ENCODE results near the gene AGBL3. TPM values are rescaled to one million over a fixed set of nuclear protein-coding genes. Genes with fewer than 3 reads are reported as not detected.

Gene AGBL3
- total and polyA plus RNA-seq, 4 donors = 0.67 to 3.1 (median 1.8) TPM

DNA sequence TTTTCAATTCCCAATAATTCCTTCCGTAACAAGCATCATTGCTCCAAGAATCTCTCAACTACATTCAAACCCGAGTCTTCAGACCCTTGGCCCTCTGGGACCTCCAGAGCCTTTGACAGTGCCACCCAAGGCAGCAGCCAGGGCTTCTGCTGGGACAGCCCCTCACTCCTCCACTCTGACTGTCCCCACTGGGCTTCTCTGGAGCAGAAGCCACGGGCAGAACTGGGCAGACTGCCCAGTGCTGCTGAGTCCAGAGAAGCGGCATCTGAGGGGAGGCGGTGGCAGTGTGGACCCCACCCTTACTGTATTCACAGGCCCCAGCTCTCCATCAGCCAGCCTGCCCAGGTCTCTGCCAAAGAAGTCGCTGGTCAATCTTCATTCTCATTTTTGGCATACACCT lies 175.4 kb downstream of the AGBL3 start:
- Histone ChIP-seq H3K4me1 (ENCODE audit: control insufficient read depth in 4 of 4, insufficient read depth in 4 of 4, low read length in 3 of 4) (peaks cover 8 to 52% (median 24%) of the 10 kb centered on the region in 4 donors), H3K27me3 (ENCODE audit: control insufficient read depth in 4 of 4, insufficient read depth in 4 of 4, low read length in 3 of 4) (no peaks in the 10 kb centered on the region), H3K4me3 (ENCODE audit: low read depth in 1 of 3, low read length in 3 of 3) (no peak overlapping the region), H3K36me3 (ENCODE audit: control insufficient read depth in 4 of 4, insufficient read depth in 3 of 4, low read depth in 1 of 4, low read length in 3 of 4) (peaks cover 3 to 23% (median 7%) of the 10 kb centered on the region in 4 donors), H3K9me3 (ENCODE audit: control insufficient read depth in 4 of 4, low read length in 3 of 4) (no peaks in the 10 kb centered on the region), H3K9ac (ENCODE audit: low read depth in 1 of 2, low read length in 2 of 2) (no peak overlapping the region), H3K27ac (ENCODE audit: low read depth in 1 of 2, low read length in 2 of 2) (peak overlapping the region; percentile 23 to 58)
- DNase-seq (ENCODE audit: low spot score) = no peak
- 81% methylated on average over 6 of the region's 6 CpGs for WGBS
- TF ChIP-seq FOXA1 (IDR thresholded peaks at IDR 0.05) (no peak), HNF4G (IDR thresholded peaks at IDR 0.05) (no peak)

DNA sequence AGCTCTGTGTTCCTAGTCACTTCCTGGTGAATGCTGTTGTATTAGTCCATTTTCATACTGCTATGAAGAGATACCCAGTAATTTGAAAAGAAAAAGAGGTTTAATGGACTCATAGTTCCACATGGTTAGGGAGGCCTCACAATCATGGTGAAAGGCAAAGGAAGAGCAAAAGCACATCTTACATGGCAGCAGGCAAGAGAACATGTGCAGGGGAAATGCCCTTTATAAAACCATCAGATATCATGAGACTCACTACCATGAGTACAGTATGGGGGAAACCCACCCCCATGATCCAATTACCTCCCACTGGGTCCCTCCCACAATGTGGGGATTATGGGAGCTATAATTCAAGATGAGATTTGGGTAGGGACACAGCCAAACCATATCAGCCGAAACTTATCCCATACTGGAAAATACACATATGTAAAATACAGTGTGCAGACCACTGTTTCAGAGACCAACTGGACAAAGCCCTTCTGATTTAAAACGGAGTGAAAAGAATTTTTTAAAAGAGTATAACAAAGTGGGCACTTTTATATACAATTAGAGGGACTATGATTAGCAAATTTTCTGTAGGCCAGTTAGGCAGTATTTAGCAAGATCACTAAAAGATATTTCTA lies 176.2 kb downstream of the AGBL3 start:
- no peaks in the 10 kb centered on the region for H3K9me3 ChIP-seq (ENCODE audit: control insufficient read depth in 4 of 4, low read length in 3 of 4)
- DNase-seq (ENCODE audit: low spot score) = no peak
- 98% methylated on average over 2 of the region's 2 CpGs for WGBS
- no peak overlapping the region for H3K4me3 ChIP-seq (ENCODE audit: low read depth in 1 of 3, low read length in 3 of 3)
- peaks cover 6 to 49% (median 28%) of the 10 kb centered on the region in 4 donors for H3K4me1 ChIP-seq (ENCODE audit: control insufficient read depth in 4 of 4, insufficient read depth in 4 of 4, low read length in 3 of 4)
- TF ChIP-seq, protein P1, sequence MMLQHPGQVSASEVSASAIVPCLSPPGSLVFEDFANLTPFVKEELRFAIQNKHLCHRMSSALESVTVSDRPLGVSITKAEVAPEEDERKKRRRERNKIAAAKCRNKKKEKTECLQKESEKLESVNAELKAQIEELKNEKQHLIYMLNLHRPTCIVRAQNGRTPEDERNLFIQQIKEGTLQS (IDR thresholded peaks at IDR 0.05) = no peak
- TF ChIP-seq, protein P2, sequence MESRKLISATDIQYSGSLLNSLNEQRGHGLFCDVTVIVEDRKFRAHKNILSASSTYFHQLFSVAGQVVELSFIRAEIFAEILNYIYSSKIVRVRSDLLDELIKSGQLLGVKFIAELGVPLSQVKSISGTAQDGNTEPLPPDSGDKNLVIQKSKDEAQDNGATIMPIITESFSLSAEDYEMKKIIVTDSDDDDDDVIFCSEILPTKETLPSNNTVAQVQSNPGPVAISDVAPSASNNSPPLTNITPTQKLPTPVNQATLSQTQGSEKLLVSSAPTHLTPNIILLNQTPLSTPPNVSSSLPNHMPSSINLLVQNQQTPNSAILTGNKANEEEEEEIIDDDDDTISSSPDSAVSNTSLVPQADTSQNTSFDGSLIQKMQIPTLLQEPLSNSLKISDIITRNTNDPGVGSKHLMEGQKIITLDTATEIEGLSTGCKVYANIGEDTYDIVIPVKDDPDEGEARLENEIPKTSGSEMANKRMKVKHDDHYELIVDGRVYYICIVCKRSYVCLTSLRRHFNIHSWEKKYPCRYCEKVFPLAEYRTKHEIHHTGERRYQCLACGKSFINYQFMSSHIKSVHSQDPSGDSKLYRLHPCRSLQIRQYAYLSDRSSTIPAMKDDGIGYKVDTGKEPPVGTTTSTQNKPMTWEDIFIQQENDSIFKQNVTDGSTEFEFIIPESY (IDR thresholded peaks at IDR 0.05) = no peak
- TF ChIP-seq YY1 (IDR thresholded peaks at IDR 0.05) (no peak), JUND (IDR thresholded peaks at IDR 0.05) (no peak), GABPA (IDR thresholded peaks at IDR 0.05 in 1 of 2, conservative IDR thresholded peaks at IDR 0.05 in 1 of 2) (no peak), TAF1 (conservative IDR thresholded peaks at IDR 0.05) (no peak), HNF4G (IDR thresholded peaks at IDR 0.05) (no peak), RAD21 (IDR thresholded peaks at IDR 0.05) (no peak), FOXA1 (IDR thresholded peaks at IDR 0.05) (no peak), HNF4A (conservative IDR thresholded peaks at IDR 0.05) (no peak), FOXA2 (IDR thresholded peaks at IDR 0.05) (no peak), SP1 (IDR thresholded peaks at IDR 0.05) (no peak), RXRA (IDR thresholded peaks at IDR 0.05) (no peak), NR2F2 (IDR thresholded peaks at IDR 0.05) (no peak), EGR1 (IDR thresholded peaks at IDR 0.05; ENCODE audit: low read depth in 2 of 2) (no peak)
- TF ChIP-seq, protein P3, sequence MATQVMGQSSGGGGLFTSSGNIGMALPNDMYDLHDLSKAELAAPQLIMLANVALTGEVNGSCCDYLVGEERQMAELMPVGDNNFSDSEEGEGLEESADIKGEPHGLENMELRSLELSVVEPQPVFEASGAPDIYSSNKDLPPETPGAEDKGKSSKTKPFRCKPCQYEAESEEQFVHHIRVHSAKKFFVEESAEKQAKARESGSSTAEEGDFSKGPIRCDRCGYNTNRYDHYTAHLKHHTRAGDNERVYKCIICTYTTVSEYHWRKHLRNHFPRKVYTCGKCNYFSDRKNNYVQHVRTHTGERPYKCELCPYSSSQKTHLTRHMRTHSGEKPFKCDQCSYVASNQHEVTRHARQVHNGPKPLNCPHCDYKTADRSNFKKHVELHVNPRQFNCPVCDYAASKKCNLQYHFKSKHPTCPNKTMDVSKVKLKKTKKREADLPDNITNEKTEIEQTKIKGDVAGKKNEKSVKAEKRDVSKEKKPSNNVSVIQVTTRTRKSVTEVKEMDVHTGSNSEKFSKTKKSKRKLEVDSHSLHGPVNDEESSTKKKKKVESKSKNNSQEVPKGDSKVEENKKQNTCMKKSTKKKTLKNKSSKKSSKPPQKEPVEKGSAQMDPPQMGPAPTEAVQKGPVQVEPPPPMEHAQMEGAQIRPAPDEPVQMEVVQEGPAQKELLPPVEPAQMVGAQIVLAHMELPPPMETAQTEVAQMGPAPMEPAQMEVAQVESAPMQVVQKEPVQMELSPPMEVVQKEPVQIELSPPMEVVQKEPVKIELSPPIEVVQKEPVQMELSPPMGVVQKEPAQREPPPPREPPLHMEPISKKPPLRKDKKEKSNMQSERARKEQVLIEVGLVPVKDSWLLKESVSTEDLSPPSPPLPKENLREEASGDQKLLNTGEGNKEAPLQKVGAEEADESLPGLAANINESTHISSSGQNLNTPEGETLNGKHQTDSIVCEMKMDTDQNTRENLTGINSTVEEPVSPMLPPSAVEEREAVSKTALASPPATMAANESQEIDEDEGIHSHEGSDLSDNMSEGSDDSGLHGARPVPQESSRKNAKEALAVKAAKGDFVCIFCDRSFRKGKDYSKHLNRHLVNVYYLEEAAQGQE (IDR thresholded peaks at IDR 0.05) = no peak
- TF ChIP-seq, protein P4, sequence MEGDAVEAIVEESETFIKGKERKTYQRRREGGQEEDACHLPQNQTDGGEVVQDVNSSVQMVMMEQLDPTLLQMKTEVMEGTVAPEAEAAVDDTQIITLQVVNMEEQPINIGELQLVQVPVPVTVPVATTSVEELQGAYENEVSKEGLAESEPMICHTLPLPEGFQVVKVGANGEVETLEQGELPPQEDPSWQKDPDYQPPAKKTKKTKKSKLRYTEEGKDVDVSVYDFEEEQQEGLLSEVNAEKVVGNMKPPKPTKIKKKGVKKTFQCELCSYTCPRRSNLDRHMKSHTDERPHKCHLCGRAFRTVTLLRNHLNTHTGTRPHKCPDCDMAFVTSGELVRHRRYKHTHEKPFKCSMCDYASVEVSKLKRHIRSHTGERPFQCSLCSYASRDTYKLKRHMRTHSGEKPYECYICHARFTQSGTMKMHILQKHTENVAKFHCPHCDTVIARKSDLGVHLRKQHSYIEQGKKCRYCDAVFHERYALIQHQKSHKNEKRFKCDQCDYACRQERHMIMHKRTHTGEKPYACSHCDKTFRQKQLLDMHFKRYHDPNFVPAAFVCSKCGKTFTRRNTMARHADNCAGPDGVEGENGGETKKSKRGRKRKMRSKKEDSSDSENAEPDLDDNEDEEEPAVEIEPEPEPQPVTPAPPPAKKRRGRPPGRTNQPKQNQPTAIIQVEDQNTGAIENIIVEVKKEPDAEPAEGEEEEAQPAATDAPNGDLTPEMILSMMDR (IDR thresholded peaks at IDR 0.05; ENCODE audit: low read depth, low read length, missing input control) = no peak
- TF ChIP-seq, protein P5, sequence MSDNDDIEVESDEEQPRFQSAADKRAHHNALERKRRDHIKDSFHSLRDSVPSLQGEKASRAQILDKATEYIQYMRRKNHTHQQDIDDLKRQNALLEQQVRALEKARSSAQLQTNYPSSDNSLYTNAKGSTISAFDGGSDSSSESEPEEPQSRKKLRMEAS (IDR thresholded peaks at IDR 0.05) = no peak
- H3K36me3 ChIP-seq (ENCODE audit: control insufficient read depth in 4 of 4, insufficient read depth in 3 of 4, low read depth in 1 of 4, low read length in 3 of 4) = peaks cover 3 to 25% (median 9%) of the 10 kb centered on the region in 4 donors
- no peak overlapping the region for H3K9ac ChIP-seq (ENCODE audit: low read depth in 1 of 2, low read length in 2 of 2)
- no peak overlapping the region for H3K27ac ChIP-seq (ENCODE audit: low read depth in 1 of 2, low read length in 2 of 2)
- H3K27me3 ChIP-seq (ENCODE audit: control insufficient read depth in 4 of 4, insufficient read depth in 4 of 4, low read length in 3 of 4) = no peaks in the 10 kb centered on the region

All from liver (tissue), 9 donors.